ENCODE measurements around the gene HPSE.

The HPSE gene

GRCh38 chr4:83247415-83248357 is 87.0 kb downstream of the HPSE start:
- DNase-seq, result no peak
